HG02610 (cell line): ENCODE measurements around the gene STOM.
A peak's percentile ranks its signal among the peaks of the same experiment; 100 is the strongest.
"Not testable (repeated sequence)": the region's sequence is repeated elsewhere in the genome, so short reads cannot be mapped to it uniquely, and the experiment has no call there.

ENCODE experiments used
- ATAC-seq: cut with Tn5 transposase; IDR thresholded peaks from one replicate; pipeline ENCODE4 v1.9.1; 2021; ENCODE audit warnings: mild to moderate bottlenecking, moderate library complexity; ENCODE audit not compliant: unreplicated experiment

Gene STOM, protein sequence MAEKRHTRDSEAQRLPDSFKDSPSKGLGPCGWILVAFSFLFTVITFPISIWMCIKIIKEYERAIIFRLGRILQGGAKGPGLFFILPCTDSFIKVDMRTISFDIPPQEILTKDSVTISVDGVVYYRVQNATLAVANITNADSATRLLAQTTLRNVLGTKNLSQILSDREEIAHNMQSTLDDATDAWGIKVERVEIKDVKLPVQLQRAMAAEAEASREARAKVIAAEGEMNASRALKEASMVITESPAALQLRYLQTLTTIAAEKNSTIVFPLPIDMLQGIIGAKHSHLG

DNA sequence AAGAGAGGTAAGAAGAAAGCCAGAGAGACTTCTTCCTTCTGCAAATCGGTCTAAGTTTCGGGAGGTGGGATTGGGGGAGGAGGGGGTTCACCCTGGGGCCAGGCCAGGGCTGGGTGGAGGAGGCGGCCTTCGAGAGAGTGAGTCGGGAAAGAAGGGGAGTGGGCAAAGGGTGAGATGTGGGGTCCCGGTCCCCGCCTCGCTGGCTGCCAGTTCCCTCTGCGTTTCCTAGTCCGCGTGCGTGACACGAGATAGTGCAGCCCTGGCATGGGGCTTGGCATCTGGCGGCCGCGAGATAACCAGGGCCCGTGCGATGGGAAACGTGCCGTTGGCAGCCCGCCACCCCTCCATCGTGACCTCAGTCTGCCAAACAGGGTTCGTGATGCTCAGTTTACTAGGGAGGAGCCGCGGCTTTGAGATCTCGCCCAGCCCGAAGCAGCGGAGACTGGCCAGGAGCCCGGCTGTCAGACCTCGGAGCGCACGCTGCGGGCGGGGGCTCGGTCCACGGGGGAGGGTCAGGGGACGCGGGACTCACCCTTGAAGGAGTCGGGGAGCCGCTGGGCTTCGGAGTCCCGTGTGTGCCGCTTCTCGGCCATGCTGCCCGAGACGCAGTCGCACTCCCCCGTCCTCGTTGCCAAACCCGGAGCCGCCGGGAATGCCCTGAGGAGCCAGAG, at the start of gene STOM:
STOM (minus strand) TSS at position 656 of the 671 bp plus-strand sequence; CDS start at position 593, 63 bp downstream.
- ATAC-seq: peak; percentile 37

DNA sequence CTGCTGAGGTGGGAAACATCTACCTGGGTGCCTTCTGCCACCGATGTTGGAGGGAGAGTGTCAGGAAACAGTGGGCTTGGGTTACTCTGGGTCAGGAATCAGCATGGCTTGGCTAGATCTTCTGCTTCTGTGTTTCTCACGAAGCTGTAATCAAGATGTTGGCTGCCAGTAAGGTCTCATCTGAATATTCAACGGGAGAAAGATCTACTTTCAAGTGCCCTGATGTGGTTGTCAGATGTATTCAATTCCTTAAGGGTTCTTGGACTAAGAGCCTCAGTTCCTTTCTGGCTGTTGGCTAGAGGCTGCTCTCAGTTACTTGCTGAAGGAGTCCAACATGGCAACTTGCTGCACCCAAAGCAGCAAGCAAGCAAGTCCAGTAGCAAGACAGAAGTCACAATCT, 41.9 kb upstream of the STOM start:
- ATAC-seq: no peak

DNA sequence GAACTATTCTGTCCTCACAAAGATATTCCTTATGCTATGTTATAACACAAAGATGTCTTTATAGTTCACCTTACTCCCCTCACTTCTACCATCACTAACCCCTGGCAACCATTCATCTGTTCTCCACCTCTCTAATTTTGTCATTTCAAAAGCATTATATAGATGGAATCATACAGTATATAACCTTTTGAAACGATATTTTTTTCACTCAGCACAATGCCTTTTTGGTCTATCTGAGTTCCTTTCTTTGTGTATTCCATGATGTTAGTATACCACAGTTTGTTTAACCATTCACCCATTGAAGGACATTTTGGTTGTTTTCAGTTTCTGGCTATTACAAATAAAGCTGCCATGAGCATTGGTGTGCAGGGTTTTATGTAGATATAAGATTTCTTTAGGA, 35.8 kb upstream of the STOM start:
- no peak for ATAC-seq

DNA sequence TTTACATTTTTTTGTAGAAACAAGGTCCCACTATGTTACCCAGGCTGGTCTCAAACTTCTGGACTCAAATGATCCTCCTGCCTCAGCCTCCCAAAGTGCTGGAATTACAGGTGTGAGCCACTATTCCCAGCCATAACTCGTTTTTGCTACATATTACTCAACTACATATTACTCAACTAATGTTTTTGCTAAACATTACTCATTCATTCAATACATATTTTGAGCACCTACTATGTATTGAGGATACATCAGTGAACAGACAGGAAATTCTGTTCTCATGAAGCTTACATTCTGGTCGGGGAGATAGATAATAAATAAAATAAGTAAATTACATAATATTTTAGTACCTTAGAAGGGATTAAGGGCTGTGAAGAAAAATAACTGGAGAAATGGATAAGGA, 34.9 kb upstream of the STOM start:
- ATAC-seq: no peak

DNA sequence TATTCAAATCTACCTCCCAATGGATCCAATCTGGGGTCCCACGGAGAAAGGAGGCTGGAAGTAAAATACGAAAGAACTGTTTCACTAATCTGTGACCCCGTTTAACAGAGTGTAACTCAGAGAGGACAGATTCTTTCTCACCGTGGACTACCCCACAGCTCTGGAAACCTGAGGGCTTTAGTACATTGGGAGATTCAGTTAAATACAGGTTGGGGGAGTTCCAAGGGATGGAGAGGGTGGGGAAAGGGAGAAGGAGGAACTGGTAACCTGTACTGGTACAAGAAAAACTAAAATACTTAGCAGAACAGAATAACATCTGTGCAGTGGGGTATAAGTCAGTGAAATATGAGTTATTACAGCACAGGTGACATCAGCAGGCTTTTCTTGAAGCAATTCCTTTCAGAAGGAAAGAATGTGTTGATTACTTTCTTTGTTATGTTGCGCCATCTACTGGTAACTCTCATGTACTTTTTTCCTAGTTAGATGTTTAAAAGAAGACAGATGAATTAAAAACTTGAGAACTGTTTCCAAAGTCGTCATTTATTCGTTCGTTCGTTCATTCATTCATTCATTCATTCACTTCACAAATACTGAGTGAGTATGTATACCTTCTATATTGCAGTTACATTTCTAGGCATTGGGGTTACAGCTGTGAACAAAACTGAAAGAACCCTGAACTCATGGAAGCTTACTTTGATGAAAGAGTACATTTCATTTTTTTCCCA, 30.0 kb upstream of the STOM start:
- ATAC-seq: no peak

DNA sequence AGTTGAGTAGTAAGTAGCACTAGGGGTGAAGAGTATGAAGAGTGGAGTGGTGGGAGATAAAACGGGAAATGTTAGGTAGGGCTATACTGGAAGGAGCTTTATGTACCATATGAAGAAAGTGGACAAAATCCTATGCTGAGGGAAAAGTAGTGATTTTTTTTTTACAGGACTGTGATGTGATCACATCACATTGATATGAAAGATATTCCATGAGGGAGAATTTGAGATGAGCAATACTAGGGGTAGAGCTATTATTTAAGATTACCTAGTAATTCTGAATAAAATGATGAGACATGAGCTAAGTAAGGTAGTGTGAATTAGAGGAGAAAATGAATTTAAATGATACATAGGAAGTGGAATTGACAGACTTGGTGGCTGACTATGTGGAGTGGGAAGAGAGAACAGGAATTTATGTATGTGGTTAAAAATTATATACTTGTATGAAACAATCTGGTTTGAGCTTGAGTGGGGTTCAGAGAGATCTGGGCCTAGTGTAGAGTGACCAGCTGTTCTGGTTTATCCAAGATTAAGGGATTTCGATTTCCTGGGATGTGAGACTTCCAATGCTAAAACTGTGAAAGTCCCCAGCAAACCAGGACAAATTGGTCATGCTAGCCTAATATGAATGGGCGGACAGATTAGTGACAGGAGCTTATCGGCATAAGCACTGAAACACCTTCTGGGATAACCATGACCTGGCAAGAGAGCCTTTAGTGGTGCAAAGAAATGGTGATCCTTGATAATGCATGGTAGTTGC, 29.3 kb upstream of the STOM start:
- ATAC-seq: no peak

DNA sequence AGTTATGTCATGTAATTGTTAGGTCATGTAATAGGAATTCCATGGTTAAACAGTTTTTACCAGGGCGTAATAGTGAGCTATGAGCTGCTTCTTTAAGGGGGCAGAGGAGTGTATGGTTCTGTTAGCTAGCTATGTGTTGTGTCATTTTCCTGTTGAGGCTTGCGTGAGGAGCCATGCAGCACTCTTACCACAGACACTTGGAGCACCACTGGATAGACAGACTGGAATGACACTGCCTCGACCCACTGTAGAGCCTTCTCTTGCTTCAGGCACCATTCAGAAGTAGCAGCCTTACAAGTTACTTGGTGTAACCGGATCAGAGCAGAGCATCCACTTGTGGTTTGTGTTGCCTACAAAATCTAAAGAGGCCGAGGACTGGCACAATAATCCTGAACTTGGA, 28.3 kb upstream of the STOM start:
- no peak for ATAC-seq

DNA sequence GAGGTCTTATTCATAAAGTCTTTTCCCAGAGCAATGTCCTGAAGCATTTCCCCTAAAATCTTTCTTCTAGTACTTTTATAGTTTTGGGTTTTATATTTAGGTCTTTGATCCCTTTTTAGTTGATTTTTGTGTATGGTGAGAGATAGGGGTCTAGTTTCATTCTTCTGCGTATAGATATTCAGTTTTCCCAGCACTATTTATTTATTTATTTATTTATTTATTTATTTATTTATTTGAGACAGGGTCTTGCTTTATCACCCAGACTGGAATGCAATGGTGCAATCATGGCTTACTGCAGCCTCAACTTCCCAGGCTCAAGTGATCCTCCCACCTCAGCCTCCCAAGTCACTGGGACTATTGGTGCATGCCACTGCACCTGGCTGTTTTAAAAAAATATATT, 27.2 kb upstream of the STOM start:
- not testable (repeated sequence) for ATAC-seq

DNA sequence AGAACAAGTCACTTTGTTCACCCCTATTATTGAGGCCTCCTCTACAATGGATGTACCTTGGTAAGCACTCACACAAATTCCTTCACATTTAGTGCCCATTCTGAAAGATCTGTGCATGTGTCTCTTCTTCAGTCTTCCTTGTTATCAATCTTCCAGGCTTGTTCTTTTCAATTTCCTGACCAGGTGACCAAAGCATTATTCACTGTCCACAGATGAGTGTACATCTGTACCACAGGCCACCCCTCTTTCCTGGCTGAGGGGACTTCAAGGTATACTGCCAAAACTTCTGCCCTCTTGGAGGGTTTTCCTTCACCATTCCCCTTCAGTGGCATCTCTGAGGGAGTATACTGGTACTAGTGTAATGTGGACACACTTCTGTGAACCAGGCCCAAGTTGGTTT, 25.5 kb upstream of the STOM start:
- ATAC-seq: no peak

DNA sequence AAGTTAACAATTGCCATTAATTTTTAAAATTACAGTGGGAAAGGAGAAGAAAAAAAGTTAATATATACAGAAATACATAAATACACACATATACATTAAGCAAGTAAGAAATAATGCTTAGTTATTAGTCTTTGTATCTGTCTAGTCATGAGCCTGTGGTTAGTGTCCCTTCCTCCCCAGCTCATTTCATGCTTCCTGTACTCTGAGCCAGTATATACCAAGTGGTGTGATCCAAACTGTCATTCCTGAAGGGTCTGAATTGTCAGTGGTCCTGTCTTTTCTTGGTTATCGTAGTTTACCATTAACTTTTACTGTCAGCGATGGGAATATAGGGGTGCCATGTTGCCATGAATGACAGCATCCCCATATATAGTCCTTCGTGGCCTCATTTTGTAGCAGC, 24.2 kb upstream of the STOM start:
- no peak for ATAC-seq

DNA sequence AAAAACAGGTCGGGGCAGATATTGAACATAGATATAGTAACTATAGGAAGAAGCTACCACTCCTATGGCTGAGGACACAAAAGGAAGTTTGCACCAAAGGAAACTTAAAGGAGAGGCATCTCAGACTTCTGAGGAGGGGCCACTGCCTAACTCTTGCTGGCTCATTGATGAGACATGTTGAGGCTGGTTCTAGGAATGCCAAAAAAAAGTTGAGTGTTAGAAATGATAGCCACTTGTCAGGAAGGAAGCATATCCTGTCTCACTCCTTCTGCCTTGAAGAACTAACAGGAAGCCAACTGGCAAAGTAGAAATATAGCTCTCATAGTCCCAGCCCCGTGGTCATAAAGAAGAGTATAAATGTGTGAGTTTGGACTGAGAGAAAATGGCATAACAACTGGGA, 23.3 kb upstream of the STOM start:
- no peak for ATAC-seq

DNA sequence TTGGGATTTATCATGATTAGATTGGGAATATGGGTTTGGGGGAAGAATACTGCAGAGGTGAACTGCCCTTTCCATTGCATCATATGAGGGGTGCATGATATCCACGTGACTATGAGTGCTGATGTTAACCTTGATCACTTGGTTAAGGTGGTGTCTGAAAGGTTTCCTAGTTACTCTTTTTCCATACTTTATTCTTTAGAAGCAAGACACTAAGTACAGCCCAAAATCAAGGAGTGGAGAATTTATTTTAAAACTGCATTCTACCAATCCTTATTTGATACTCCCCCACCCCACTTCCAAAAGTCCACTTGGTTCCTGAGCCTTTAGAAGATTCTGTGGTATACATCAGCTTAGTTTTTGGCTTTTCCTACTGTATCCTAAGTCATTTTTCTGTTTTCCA, 20.3 kb upstream of the STOM start:
- no peak for ATAC-seq

DNA sequence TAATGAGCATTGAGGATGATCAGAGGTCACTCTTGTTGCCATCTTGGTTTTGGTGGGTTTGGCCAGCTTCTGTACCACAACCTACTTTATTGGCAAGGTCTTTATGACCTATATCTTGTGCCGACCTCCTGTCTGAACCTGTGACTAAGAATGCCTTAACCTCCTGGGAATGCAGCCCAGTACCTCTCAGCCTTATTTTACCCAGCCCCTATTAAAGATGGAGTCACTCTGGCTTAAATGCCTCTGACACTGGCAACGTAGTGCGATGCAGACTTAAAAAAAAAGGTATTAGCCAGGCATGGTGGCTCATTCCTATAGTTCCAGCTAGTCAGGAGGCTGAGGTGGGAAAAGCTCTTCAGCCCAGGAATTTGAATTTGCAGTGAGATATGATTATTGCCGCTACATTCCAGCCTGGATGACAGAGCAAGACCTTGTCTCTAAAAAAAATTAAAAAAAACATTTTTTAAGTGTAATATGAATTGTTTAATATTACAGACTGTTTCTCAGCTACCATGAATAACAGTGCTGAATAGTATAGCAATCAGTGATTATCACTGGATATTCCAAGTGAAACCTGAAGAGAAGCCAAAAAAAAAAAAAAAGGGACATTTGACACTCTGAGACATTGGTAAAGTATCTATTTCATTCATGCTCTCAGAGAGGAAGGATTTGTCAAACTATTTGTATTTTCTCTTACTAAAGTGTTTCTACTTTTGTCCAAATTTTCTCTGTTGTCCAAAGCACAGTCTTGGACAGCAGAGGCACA, 18.3 kb upstream of the STOM start:
- ATAC-seq: no peak

DNA sequence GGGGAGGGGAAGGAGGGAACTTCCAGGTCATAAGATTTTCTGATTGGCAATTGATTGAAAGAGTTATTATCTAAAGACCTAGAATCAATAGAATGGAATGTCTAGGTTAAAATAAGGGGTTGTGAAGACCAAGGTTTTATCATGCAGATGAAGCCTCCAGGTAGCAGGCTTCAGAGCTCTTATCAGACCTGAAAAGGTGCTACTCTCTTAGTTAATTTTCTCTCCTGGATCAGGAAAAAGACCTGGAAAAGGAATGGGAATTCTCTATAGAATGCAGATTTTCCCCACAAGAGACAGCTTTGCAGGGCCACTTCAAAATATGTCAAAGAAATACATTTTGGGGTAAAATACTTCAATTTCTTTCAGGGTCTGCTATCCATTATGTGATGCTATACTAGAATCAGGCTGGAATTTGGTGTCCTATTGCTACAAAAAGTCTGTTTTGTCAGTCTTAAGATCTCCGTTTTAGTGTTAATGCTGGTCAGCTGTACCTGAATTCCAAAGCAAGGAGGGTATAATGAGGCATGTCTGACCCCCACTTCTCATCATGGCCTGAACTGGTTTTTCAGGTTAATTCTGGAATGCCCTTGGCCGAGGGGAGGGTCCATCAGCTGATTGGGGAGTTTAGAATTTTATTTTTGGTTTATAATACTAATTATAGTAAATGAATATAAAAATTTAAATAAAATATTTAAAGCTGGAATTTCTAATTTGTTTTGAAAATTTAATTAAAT, 16.6 kb upstream of the STOM start:
- no peak for ATAC-seq

DNA sequence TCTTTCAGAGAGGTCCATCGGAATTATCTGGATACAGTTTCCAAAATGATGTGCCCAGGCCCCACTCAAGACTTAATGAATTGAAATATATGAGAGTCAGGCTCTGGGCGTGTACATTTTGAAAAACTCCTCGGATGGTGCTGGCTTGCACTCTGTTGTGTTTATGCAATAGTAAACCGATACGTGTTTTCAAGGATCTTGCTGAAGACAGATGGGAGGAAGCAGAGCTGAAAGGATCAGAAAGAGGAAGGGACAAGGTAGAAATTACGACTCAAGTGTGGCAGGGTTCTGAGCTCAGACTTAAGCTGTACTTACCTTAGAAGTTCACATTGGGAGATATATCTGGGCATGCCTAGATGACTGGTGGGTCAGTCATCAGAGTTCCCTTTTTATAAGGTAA, 13.7 kb upstream of the STOM start:
- no peak for ATAC-seq

DNA sequence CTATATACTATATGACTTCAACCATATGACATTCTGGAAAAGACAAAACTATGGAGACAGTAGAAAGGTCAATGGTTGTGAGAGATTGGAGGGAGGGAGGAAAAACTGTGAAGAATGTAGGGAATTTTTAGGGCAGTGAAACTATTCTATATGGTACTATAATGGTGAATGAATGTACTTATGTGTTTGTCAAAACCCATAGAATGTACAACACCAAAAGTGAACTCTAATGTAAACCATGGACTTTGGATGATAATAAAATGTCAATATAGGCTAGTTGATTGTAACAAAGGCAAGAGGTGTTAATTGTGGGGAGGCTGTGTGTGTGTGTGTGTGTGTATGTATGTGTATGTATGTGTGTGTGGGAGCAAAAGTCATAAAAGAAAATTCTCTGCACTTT, 10.8 kb upstream of the STOM start:
- no peak for ATAC-seq

DNA sequence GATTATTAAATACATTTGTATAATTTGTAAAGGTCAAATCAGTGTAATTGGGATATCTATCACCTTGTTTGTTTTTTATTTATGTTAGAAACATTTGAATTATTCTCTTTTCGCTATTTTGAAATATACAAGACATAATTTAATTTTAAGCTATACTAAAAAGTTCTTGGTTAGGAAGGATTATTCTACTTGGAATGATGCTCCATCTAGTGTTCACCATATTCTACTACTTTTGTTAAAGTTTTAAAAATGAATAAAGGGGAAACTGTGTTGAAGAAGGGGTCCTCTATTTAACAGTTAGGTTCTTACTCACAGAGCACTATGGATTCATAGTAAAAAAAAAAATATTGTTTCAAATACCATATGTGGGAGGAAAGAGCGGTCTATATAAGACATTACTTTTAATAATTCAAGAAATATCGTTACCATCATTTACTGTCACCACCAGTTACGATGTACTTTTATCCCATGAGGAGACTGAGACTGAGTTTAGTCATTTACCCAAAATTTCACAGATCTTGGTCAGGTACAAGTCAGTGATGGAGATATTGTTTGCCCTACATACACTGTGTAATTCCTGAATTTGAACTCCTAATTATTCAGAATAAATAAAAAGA, 6.3 kb upstream of the STOM start:
- ATAC-seq: no peak

DNA sequence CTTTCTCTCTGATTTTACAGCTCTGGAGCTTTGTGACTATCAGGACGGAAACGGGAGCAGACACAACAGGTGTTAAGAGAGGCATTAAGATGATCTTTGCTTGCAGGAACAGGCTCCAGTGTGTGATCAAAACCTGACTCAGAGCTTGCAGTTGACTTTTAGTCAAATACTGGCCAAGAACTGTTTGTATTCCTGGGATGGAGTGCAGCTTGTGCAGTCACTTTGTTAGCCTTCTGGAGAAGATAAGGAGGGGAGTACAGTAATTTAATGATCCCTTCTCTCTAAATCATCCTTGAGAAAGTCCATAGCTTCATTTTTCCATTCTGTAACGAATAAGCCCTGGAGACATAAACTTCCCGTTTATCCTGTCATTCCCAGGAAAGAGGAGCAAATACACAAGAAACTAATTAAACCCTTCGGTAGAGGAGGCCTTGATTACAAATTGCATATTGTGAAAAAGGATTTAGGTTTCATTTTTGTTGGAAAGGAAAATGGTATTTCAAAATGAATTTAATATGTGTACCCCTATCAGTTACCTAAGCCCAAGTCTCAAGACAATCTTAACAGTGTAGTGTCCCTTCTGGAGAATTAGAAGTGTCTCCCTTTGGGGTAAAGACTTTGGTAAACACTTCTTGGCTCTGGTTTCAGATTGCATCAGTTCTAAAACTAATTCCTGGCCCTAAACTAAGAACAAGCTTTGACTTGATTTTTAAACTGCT, 3.1 kb upstream of the STOM start:
- no peak for ATAC-seq
